Lower leg skin (tissue), 3 donors: ENCODE data around the gene GET3.

Experiments
- CTCF ChIP-seq, 3 donors: fragments of 450-650 bp; IDR thresholded peaks; one replicate each; pipeline ENCODE4 v1.5.1; 2016; ENCODE audit warnings: antibody characterized with exemption in 3 of 3, mild to moderate bottlenecking in 3 of 3, moderate library complexity in 2 of 3
- POLR2A ChIP-seq, 2 donors: fragments of 450-650 bp; IDR thresholded peaks; one replicate each; pipeline ENCODE4 v1.6.1; 2016 to 2017; ENCODE audit warnings: antibody characterized with exemption in 2 of 2, mild to moderate bottlenecking in 1 of 2, moderate library complexity in 1 of 2

- TF ChIP-seq CTCF (IDR thresholded peaks at IDR 0.05) (no peak), POLR2A (IDR thresholded peaks at IDR 0.05) (no peak)
These were observed 33.6 kb downstream of the GET3 start for GRCh38 chr19:12770922-12771321.
